Measurements from ENCODE around the gene IFT80. TPM values are rescaled to one million over a fixed set of nuclear protein-coding genes. Genes with fewer than 3 reads are reported as not detected.
"Not testable (repeated sequence)": the region's sequence is repeated elsewhere in the genome, so short reads cannot be mapped to it uniquely, and the experiment has no call there.

The IFT80 gene
- total RNA-seq, 6 donors from 2014 or later, result 12.1 to 68.1 (median 28.4) TPM

GRCh38 chr3:160370987-160371857, 27.8 kb downstream of the IFT80 start:
- no peak overlapping the region for H3K4me3 ChIP-seq
- DNase-seq (peak in 1 of 2 donors; percentile 82), ATAC-seq (ENCODE audit: low FRiP score in 2 of 2) (peak; percentile 44 to 78)
- H3K27ac ChIP-seq, result peak overlapping the region in 3 of 4 donors; percentile 10 to 57 (median 24)
- peaks cover 5 to 22% (median 8%) of the 10 kb centered on the region in 4 donors for H3K4me1 ChIP-seq
- no peak for TF ChIP-seq POLR2A (IDR thresholded peaks at IDR 0.05)
- peak in 1 of 2 donors; percentile 6 for TF ChIP-seq POLR2AphosphoS5 (IDR thresholded peaks at IDR 0.05)
- peak in 1 of 4 donors; percentile 63 for TF ChIP-seq EP300 (IDR thresholded peaks at IDR 0.05)
- H3K9me3 ChIP-seq, result no peaks in the 10 kb centered on the region
- H3K27me3 ChIP-seq, result no peaks in the 10 kb centered on the region
- WGBS, 2 donors, result 62 to 66% methylated on average over 6 of the region's 6 CpGs
- peaks cover 0 to 10% (median 7%) of the 10 kb centered on the region in 4 donors for H3K36me3 ChIP-seq

- WGBS, 2 donors, result 64 to 72% methylated on average over 1 of the region's 1 CpG
- no peak for ATAC-seq (ENCODE audit: low FRiP score in 2 of 2)
- Histone ChIP-seq H3K27me3 (no peaks in the 10 kb centered on the region), H3K9me3 (no peaks in the 10 kb centered on the region), H3K27ac (peak overlapping the region in 1 of 4 donors; percentile 31), H3K4me3 (no peak overlapping the region), H3K36me3 (peaks cover 0 to 7% (median 5%) of the 10 kb centered on the region in 4 donors), H3K4me1 (peaks cover 6 to 22% (median 10%) of the 10 kb centered on the region in 4 donors)
- no peak for DNase-seq
- no peak for TF ChIP-seq CTCF (IDR thresholded peaks at IDR 0.05)
- TF ChIP-seq POLR2AphosphoS5 (IDR thresholded peaks at IDR 0.05), result no peak
- no peak for TF ChIP-seq EP300 (IDR thresholded peaks at IDR 0.05)
- no peak for TF ChIP-seq POLR2A (IDR thresholded peaks at IDR 0.05)
Observed at GRCh38 chr3:160369784-160370183, 29.2 kb downstream of the IFT80 start.

GRCh38 chr3:160368804-160369203, 30.2 kb downstream of the IFT80 start:
- ATAC-seq (ENCODE audit: low FRiP score in 2 of 2), result no peak

GRCh38 chr3:160365869-160366522, 33.0 kb downstream of the IFT80 start:
- DNase-seq (no peak), ATAC-seq (ENCODE audit: low FRiP score in 2 of 2) (no peak)
- no peaks in the 10 kb centered on the region for H3K27me3 ChIP-seq
- H3K9me3 ChIP-seq, result no peaks in the 10 kb centered on the region
- no peak overlapping the region for H3K27ac ChIP-seq
- WGBS, 2 donors, result 77 to 78% methylated on average over 1 of the region's 1 CpG
- no peak overlapping the region for H3K4me3 ChIP-seq
- H3K36me3 ChIP-seq, result no peaks in the 10 kb centered on the region
- no peak for TF ChIP-seq POLR2A (IDR thresholded peaks at IDR 0.05)
- peaks cover 6 to 17% (median 8%) of the 10 kb centered on the region in 4 donors for H3K4me1 ChIP-seq

More at GRCh38 chr3:160368804-160369203, 30.2 kb downstream of the IFT80 start:
- peaks cover 6 to 22% (median 10%) of the 10 kb centered on the region in 4 donors for H3K4me1 ChIP-seq
- H3K4me3 ChIP-seq, result no peak overlapping the region
- TF ChIP-seq CTCF (IDR thresholded peaks at IDR 0.05), result no peak
- TF ChIP-seq POLR2A (IDR thresholded peaks at IDR 0.05), result no peak
- H3K27ac ChIP-seq, result peak overlapping the region in 2 of 4 donors; percentile 30 to 66
- 31 to 40% methylated on average over 2 of the region's 2 CpGs for WGBS, 2 donors
- H3K9me3 ChIP-seq, result no peaks in the 10 kb centered on the region
- H3K36me3 ChIP-seq, result peaks cover 0 to 4% (median under 1%) of the 10 kb centered on the region in 4 donors
- DNase-seq, result no peak
- no peaks in the 10 kb centered on the region for H3K27me3 ChIP-seq

- not testable (repeated sequence) for H3K27me3 ChIP-seq; H3K27ac ChIP-seq; H3K9me3 ChIP-seq; H3K4me1 ChIP-seq; H3K4me3 ChIP-seq; DNase-seq; ATAC-seq (ENCODE audit: low FRiP score in 2 of 2); H3K36me3 ChIP-seq
- 36 to 57% methylated on average over 2 of the region's 2 CpGs for WGBS, 2 donors
Observed at GRCh38 chr3:160362896-160363295, 36.1 kb downstream of the IFT80 start.

- WGBS, 2 donors, result 89 to 97% methylated on average over 4 of the region's 4 CpGs
- H3K36me3 ChIP-seq, result peaks cover 0 to 27% (median 13%) of the 10 kb centered on the region in 4 donors
Observed at GRCh38 chr3:160355826-160356225, 43.2 kb downstream of the IFT80 start.

More at GRCh38 chr3:160355826-160356225, 43.2 kb downstream of the IFT80 start:
- DNase-seq, result no peak
- Histone ChIP-seq H3K4me1 (no peaks in the 10 kb centered on the region), H3K9me3 (no peaks in the 10 kb centered on the region), H3K27me3 (no peaks in the 10 kb centered on the region), H3K27ac (no peak overlapping the region), H3K4me3 (no peak overlapping the region)
- TF ChIP-seq POLR2A (IDR thresholded peaks at IDR 0.05) (no peak), CTCF (IDR thresholded peaks at IDR 0.05) (no peak)
- ATAC-seq (ENCODE audit: low FRiP score in 2 of 2), result no peak
